CD8-positive, alpha-beta memory T cell (primary cell): ENCODE results near the gene NEK7. TPM values are rescaled to one million over a fixed set of nuclear protein-coding genes. Genes with fewer than 3 reads are reported as not detected.

Source experiments
- CTCF ChIA-PET: fragments of 350-600 bp; sonication (Branson Sonifier 250); formaldehyde crosslinking; loops from one replicate; lab custom pipeline; 2021; ENCODE audit warnings: antibody characterized with exemption; lab: Charles Lee
- POLR2A ChIA-PET: fragments of 350-600 bp; sonication (Branson Sonifier 250); formaldehyde crosslinking; loops from one replicate; lab custom pipeline; 2021; ENCODE audit warnings: antibody characterized with exemption; lab: Charles Lee
- DNase-seq, 5 donors: peaks; one replicate each; pipeline versions ENCODE4 v3.0.0 to v3.0.0-alpha.2; 2020 to 2022; ENCODE audit warnings: mixed read lengths in 1 of 5
- H3K27ac ChIP-seq: one replicate; pipeline ENCODE4 v1.7.0; 2013; ENCODE audit warnings: low read depth, mild to moderate bottlenecking, low read length, moderate library complexity
- H3K27me3 ChIP-seq: 2 replicates; pipeline ENCODE4 v1.7.0; 2013; ENCODE audit warnings: low read length, mild to moderate bottlenecking; ENCODE audit not compliant: insufficient read depth, poor library complexity, severe bottlenecking
- H3K36me3 ChIP-seq: 2 replicates; pipeline ENCODE4 v1.7.0; 2013; ENCODE audit warnings: mild to moderate bottlenecking, low read length, moderate library complexity; ENCODE audit not compliant: insufficient read depth
- H3K4me1 ChIP-seq: 2 replicates; pipeline ENCODE4 v1.7.0; 2013; ENCODE audit warnings: mild to moderate bottlenecking, low read length, moderate library complexity; ENCODE audit not compliant: insufficient read depth
- H3K4me3 ChIP-seq: 2 replicates; pipeline ENCODE4 v1.7.0; 2013; ENCODE audit warnings: mild to moderate bottlenecking, low read length
- H3K9me3 ChIP-seq: 2 replicates; pipeline ENCODE4 v1.7.0; 2013; ENCODE audit warnings: mild to moderate bottlenecking, low read length
- H3K27ac Mint-ChIP-seq, 8 donors: one replicate each; pipeline ENCODE4 v1.8.0; 2020 to 2021; ENCODE audit warnings: mixed read lengths in 8 of 8, mild to moderate bottlenecking in 6 of 8, inconsistent platforms in 3 of 8, moderate library complexity in 3 of 8
- H3K27me3 Mint-ChIP-seq, 2 donors: one replicate each; pipeline ENCODE4 v1.8.0; 2020 to 2021; ENCODE audit warnings: mixed read lengths in 2 of 2, mild to moderate bottlenecking in 1 of 2, moderate library complexity in 1 of 2
- H3K36me3 Mint-ChIP-seq, 3 donors: one replicate each; pipeline ENCODE4 v1.8.0; 2020 to 2021; ENCODE audit warnings: mixed read lengths in 3 of 3, inconsistent platforms in 1 of 3, mild to moderate bottlenecking in 1 of 3
- H3K4me1 Mint-ChIP-seq, 3 donors: one replicate each; pipeline ENCODE4 v1.8.0; 2020 to 2021; ENCODE audit warnings: mixed read lengths in 3 of 3, inconsistent platforms in 1 of 3, mild to moderate bottlenecking in 1 of 3
- H3K4me3 Mint-ChIP-seq, 7 donors: one replicate each; pipeline ENCODE4 v1.8.0; 2020 to 2021; ENCODE audit warnings: mixed read lengths in 7 of 7, mild to moderate bottlenecking in 6 of 7, moderate library complexity in 4 of 7, inconsistent platforms in 2 of 7
- H3K9me3 Mint-ChIP-seq, 5 donors: one replicate each; pipeline ENCODE4 v1.8.0; 2020 to 2022; ENCODE audit warnings: mixed read lengths in 5 of 5, mild to moderate bottlenecking in 3 of 5, moderate library complexity in 2 of 5, inconsistent platforms in 1 of 5
- polyA plus RNA-seq: library from polyadenylated mRNA; unstranded; fragments of 300-500 nt; fragmentation: Illumina TruSeq; gene quantifications from one replicate; pipeline ENCODE4 v1.2.3, GENCODE V29; 2021
- total RNA-seq, 2 experiments: library from RNA; stranded (reverse); gene quantifications; one replicate each; pipeline ENCODE4 v1.2.3, GENCODE V29; 2021

NEK7 gene
- total and polyA plus RNA-seq, 3 experiments from 2014 or later: 64.7 to 80.8 (median 68.6) TPM

- H3K27ac ChIP-seq: no peak overlapping the region
- no peaks in the 10 kb centered on the region for H3K9me3 ChIP-seq
- Mint-ChIP-seq H3K4me1 (peaks cover 22 to 33% (median 23%) of the 10 kb centered on the region in 3 donors), H3K27ac (peak overlapping the region in 3 of 8 donors; percentile 5 to 65 (median 20)), H3K27me3 (no peaks in the 10 kb centered on the region), H3K4me3 (no peak overlapping the region), H3K9me3 (no peaks in the 10 kb centered on the region), H3K36me3 (peaks cover 7 to 41% (median 16%) of the 10 kb centered on the region in 3 donors)
- DNase-seq: no peak
- H3K4me3 ChIP-seq: no peak overlapping the region
- CTCF ChIA-PET: no interaction called here
- POLR2A ChIA-PET: no interaction called here
- peaks cover 3% of the 10 kb centered on the region for H3K36me3 ChIP-seq
- H3K4me1 ChIP-seq: no peaks in the 10 kb centered on the region
- H3K27me3 ChIP-seq: no peaks in the 10 kb centered on the region
Measured at GRCh38 chr1:198320759-198321158, 164.0 kb downstream of the NEK7 start.

GRCh38 chr1:198326232-198326631, 169.4 kb downstream of the NEK7 start:
- H3K9me3 Mint-ChIP-seq: no peaks in the 10 kb centered on the region
- peaks cover 0 to 3% of the 10 kb centered on the region in 2 donors for H3K27me3 Mint-ChIP-seq
- ChIA-PET POLR2A (no interaction called here), CTCF (no interaction called here)
- no peak overlapping the region for H3K27ac Mint-ChIP-seq
- no peak overlapping the region for H3K27ac ChIP-seq
- no peaks in the 10 kb centered on the region for H3K27me3 ChIP-seq
- H3K4me1 Mint-ChIP-seq: no peaks in the 10 kb centered on the region
- H3K4me3 ChIP-seq: no peak overlapping the region
- peaks cover 0 to 4% (median 0%) of the 10 kb centered on the region in 3 donors for H3K36me3 Mint-ChIP-seq
- no peaks in the 10 kb centered on the region for H3K4me1 ChIP-seq
- no peaks in the 10 kb centered on the region for H3K9me3 ChIP-seq
- no peaks in the 10 kb centered on the region for H3K36me3 ChIP-seq
- DNase-seq: no peak
- no peak overlapping the region for H3K4me3 Mint-ChIP-seq

GRCh38 chr1:198326915-198327314, 170.1 kb downstream of the NEK7 start:
- Histone ChIP-seq H3K27ac (no peak overlapping the region), H3K4me1 (no peaks in the 10 kb centered on the region), H3K36me3 (no peaks in the 10 kb centered on the region), H3K27me3 (no peaks in the 10 kb centered on the region), H3K4me3 (no peak overlapping the region), H3K9me3 (no peaks in the 10 kb centered on the region)
- POLR2A ChIA-PET: interaction anchor here (0.6 to 0.7 kb wide), 2 partner anchors 25 to 424 kb away, joined by 4 to 5 read pairs; partner anchors contain the start of gene C1orf53
- Mint-ChIP-seq H3K36me3 (peaks cover 0 to 2% (median 0%) of the 10 kb centered on the region in 3 donors), H3K27ac (peak overlapping the region in 1 of 8 donors; percentile 38), H3K4me3 (no peak overlapping the region), H3K27me3 (peaks cover 0 to 3% of the 10 kb centered on the region in 2 donors), H3K9me3 (no peaks in the 10 kb centered on the region), H3K4me1 (no peaks in the 10 kb centered on the region)
- DNase-seq: no peak
- CTCF ChIA-PET: no interaction called here

- DNase-seq: no peak
- CTCF ChIA-PET: no interaction called here
- H3K27ac ChIP-seq: no peak overlapping the region
- no peak overlapping the region for H3K4me3 ChIP-seq
- no peaks in the 10 kb centered on the region for H3K27me3 ChIP-seq
- H3K27ac Mint-ChIP-seq: no peak overlapping the region
- H3K4me3 Mint-ChIP-seq: no peak overlapping the region
- no peaks in the 10 kb centered on the region for H3K4me1 ChIP-seq
- no peaks in the 10 kb centered on the region for H3K36me3 Mint-ChIP-seq
- no peaks in the 10 kb centered on the region for H3K36me3 ChIP-seq
- H3K4me1 Mint-ChIP-seq: no peaks in the 10 kb centered on the region
- H3K9me3 ChIP-seq: no peaks in the 10 kb centered on the region
- H3K27me3 Mint-ChIP-seq: peaks cover 0 to 3% of the 10 kb centered on the region in 2 donors
- H3K9me3 Mint-ChIP-seq: no peaks in the 10 kb centered on the region
- POLR2A ChIA-PET: no interaction called here
Measured at GRCh38 chr1:198328458-198329032, 171.7 kb downstream of the NEK7 start.

- Histone ChIP-seq H3K4me3 (no peak overlapping the region), H3K27me3 (no peaks in the 10 kb centered on the region), H3K4me1 (no peaks in the 10 kb centered on the region), H3K27ac (no peak overlapping the region), H3K9me3 (no peaks in the 10 kb centered on the region), H3K36me3 (no peaks in the 10 kb centered on the region)
- no peaks in the 10 kb centered on the region for H3K4me1 Mint-ChIP-seq
- no peak overlapping the region for H3K4me3 Mint-ChIP-seq
- H3K36me3 Mint-ChIP-seq: peaks cover 0 to 5% (median 2%) of the 10 kb centered on the region in 3 donors
- no peak for DNase-seq
- peak overlapping the region in 1 of 8 donors; percentile 45 for H3K27ac Mint-ChIP-seq
- ChIA-PET CTCF (no interaction called here), POLR2A (no interaction called here)
- H3K27me3 Mint-ChIP-seq: peaks cover 3 to 4% of the 10 kb centered on the region in 2 donors
- H3K9me3 Mint-ChIP-seq: no peaks in the 10 kb centered on the region
Measured at GRCh38 chr1:198330982-198331615, 174.3 kb downstream of the NEK7 start.

GRCh38 chr1:198333744-198334143, 176.9 kb downstream of the NEK7 start:
- Mint-ChIP-seq H3K27ac (no peak overlapping the region), H3K27me3 (peaks cover 3 to 4% of the 10 kb centered on the region in 2 donors), H3K36me3 (peaks cover 0 to 5% (median 2%) of the 10 kb centered on the region in 3 donors), H3K9me3 (peaks cover 0 to 2% (median 0%) of the 10 kb centered on the region in 5 donors), H3K4me3 (no peak overlapping the region), H3K4me1 (no peaks in the 10 kb centered on the region)
- ChIA-PET POLR2A (no interaction called here), CTCF (no interaction called here)
- H3K4me1 ChIP-seq: no peaks in the 10 kb centered on the region
- H3K9me3 ChIP-seq: no peaks in the 10 kb centered on the region
- H3K36me3 ChIP-seq: no peaks in the 10 kb centered on the region
- no peaks in the 10 kb centered on the region for H3K27me3 ChIP-seq
- DNase-seq: no peak
- no peak overlapping the region for H3K4me3 ChIP-seq
- H3K27ac ChIP-seq: no peak overlapping the region

GRCh38 chr1:198335663-198336062, 178.9 kb downstream of the NEK7 start:
- no peak overlapping the region for H3K4me3 Mint-ChIP-seq
- no peaks in the 10 kb centered on the region for H3K4me1 ChIP-seq
- no peaks in the 10 kb centered on the region for H3K9me3 ChIP-seq
- H3K27me3 Mint-ChIP-seq: peaks cover 0 to 4% of the 10 kb centered on the region in 2 donors
- peaks cover 0 to 2% (median 0%) of the 10 kb centered on the region in 5 donors for H3K9me3 Mint-ChIP-seq
- H3K27ac Mint-ChIP-seq: no peak overlapping the region
- H3K36me3 ChIP-seq: no peaks in the 10 kb centered on the region
- POLR2A ChIA-PET: no interaction called here
- no peak overlapping the region for H3K27ac ChIP-seq
- CTCF ChIA-PET: no interaction called here
- DNase-seq: no peak
- no peaks in the 10 kb centered on the region for H3K27me3 ChIP-seq
- H3K36me3 Mint-ChIP-seq: peaks cover 0 to 8% (median 2%) of the 10 kb centered on the region in 3 donors
- H3K4me1 Mint-ChIP-seq: no peaks in the 10 kb centered on the region
- H3K4me3 ChIP-seq: no peak overlapping the region

GRCh38 chr1:198337886-198338285, 181.1 kb downstream of the NEK7 start:
- Histone ChIP-seq H3K9me3 (no peaks in the 10 kb centered on the region), H3K36me3 (no peaks in the 10 kb centered on the region), H3K27ac (no peak overlapping the region), H3K27me3 (no peaks in the 10 kb centered on the region), H3K4me1 (no peaks in the 10 kb centered on the region), H3K4me3 (no peak overlapping the region)
- H3K36me3 Mint-ChIP-seq: peaks cover 0 to 9% (median 2%) of the 10 kb centered on the region in 3 donors
- H3K27me3 Mint-ChIP-seq: peaks cover 4% of the 10 kb centered on the region in 2 donors
- DNase-seq: no peak
- H3K4me1 Mint-ChIP-seq: no peaks in the 10 kb centered on the region
- no peak overlapping the region for H3K4me3 Mint-ChIP-seq
- ChIA-PET CTCF (no interaction called here), POLR2A (no interaction called here)
- peaks cover 0 to 2% (median 0%) of the 10 kb centered on the region in 5 donors for H3K9me3 Mint-ChIP-seq
- no peak overlapping the region for H3K27ac Mint-ChIP-seq
